ENCODE data around the gene MYOZ3. TPM values are rescaled to one million over a fixed set of nuclear protein-coding genes. Genes with fewer than 3 reads are reported as not detected.

MYOZ3 gene
- total RNA-seq, 4 donors from 2014 or later = 4.8 to 12.6 (median 11.3) TPM

- peak in 1 of 2 donors; percentile 49 for DNase-seq
- intact Hi-C loops (cut with DNase I; ENCODE audit: low total_unique reads) (loop anchor here (10.0 kb wide), 1 partner anchor 228 kb away; the partner anchor contains the start of gene RPS14), in situ Hi-C loops (cut with MboI; ENCODE audit: low sequenced_read_pairs in 4 of 4) (no loop called here)
- Histone ChIP-seq H3K4me3 (peak overlapping the region; percentile 52 to 56 (median 56)), H3K27me3 (no peaks in the 10 kb centered on the region), H3K9me3 (no peaks in the 10 kb centered on the region), H3K4me1 (peaks cover 51 to 66% of the 10 kb centered on the region in 2 donors), H3K36me3 (no peaks in the 10 kb centered on the region), H3K27ac (peak overlapping the region; percentile 82 to 97 (median 92))
- ATAC-seq = peak in 1 of 2 donors; percentile 15
- TF ChIP-seq CTCF (IDR thresholded peaks at IDR 0.05 in 4 of 5, conservative IDR thresholded peaks at IDR 0.05 in 1 of 5) (no peak), POLR2A (IDR thresholded peaks at IDR 0.05) (no peak)
Observed at GRCh38 chr5:150672237-150672883, 11.3 kb downstream of the MYOZ3 start.

GRCh38 chr5:150672884-150673275 lies 11.8 kb downstream of the MYOZ3 start:
- Histone ChIP-seq H3K4me1 (peaks cover 48 to 63% of the 10 kb centered on the region in 2 donors), H3K27me3 (no peaks in the 10 kb centered on the region), H3K4me3 (peak overlapping the region; percentile 52 to 56 (median 56)), H3K9me3 (no peaks in the 10 kb centered on the region), H3K36me3 (no peaks in the 10 kb centered on the region), H3K27ac (peak overlapping the region; percentile 82 to 97 (median 92))
- in situ Hi-C loops (cut with MboI; ENCODE audit: low sequenced_read_pairs in 4 of 4) (no loop called here), intact Hi-C loops (cut with DNase I; ENCODE audit: low total_unique reads) (loop anchor here (10.0 kb wide), 1 partner anchor 228 kb away; the partner anchor contains the start of gene RPS14)
- ATAC-seq = no peak
- no peak for TF ChIP-seq CTCF (IDR thresholded peaks at IDR 0.05 in 4 of 5, conservative IDR thresholded peaks at IDR 0.05 in 1 of 5)
- no peak for TF ChIP-seq POLR2A (IDR thresholded peaks at IDR 0.05)
- DNase-seq = no peak

GRCh38 chr5:150674341-150674821 lies 13.3 kb downstream of the MYOZ3 start:
- no peaks in the 10 kb centered on the region for H3K9me3 ChIP-seq
- intact Hi-C loops (cut with DNase I; ENCODE audit: low total_unique reads) (loop anchor here (1.0 to 10.0 kb wide), 2 partner anchors 27 to 230 kb away; partner anchors contain the start of genes RBM22 and RPS14), in situ Hi-C loops (cut with MboI; ENCODE audit: low sequenced_read_pairs in 4 of 4) (no loop called here)
- H3K27ac ChIP-seq = peak overlapping the region; percentile 82 to 97 (median 92)
- no peak overlapping the region for H3K4me3 ChIP-seq
- H3K27me3 ChIP-seq = no peaks in the 10 kb centered on the region
- peaks cover 0 to 5% of the 10 kb centered on the region in 2 donors for H3K36me3 ChIP-seq
- ATAC-seq (no peak), DNase-seq (no peak)
- TF ChIP-seq CTCF (IDR thresholded peaks at IDR 0.05 in 4 of 5, conservative IDR thresholded peaks at IDR 0.05 in 1 of 5) (peak in 3 of 5 experiments; percentile 29 to 38 (median 29)), POLR2A (IDR thresholded peaks at IDR 0.05) (no peak)
- H3K4me1 ChIP-seq = peaks cover 42 to 50% of the 10 kb centered on the region in 2 donors

GRCh38 chr5:150675069-150675468 lies 14.0 kb downstream of the MYOZ3 start:
- DNase-seq = no peak
- in situ Hi-C loops (cut with MboI; ENCODE audit: low sequenced_read_pairs in 4 of 4) (no loop called here), intact Hi-C loops (cut with DNase I; ENCODE audit: low total_unique reads) (loop anchor here (10.0 kb wide), 1 partner anchor 230 kb away; the partner anchor contains the start of gene RPS14)
- Histone ChIP-seq H3K27ac (peak overlapping the region; percentile 82 to 97 (median 92)), H3K36me3 (peaks cover 0 to 5% of the 10 kb centered on the region in 2 donors), H3K9me3 (no peaks in the 10 kb centered on the region), H3K27me3 (no peaks in the 10 kb centered on the region), H3K4me3 (no peak overlapping the region), H3K4me1 (peaks cover 42 to 45% of the 10 kb centered on the region in 2 donors)
- TF ChIP-seq CTCF (IDR thresholded peaks at IDR 0.05 in 4 of 5, conservative IDR thresholded peaks at IDR 0.05 in 1 of 5) = no peak
- no peak for TF ChIP-seq POLR2A (IDR thresholded peaks at IDR 0.05)
- ATAC-seq = no peak
